Testis (tissue), 2 donors: ENCODE results near the gene NPAS1.

ENCODE experiments used
- POLR2A ChIP-seq: fragments of 450-650 bp; IDR thresholded peaks from one replicate; pipeline ENCODE4 v1.6.1; 2017; ENCODE audit warnings: antibody characterized with exemption, mild to moderate bottlenecking, moderate library complexity
- TF ChIP-seq, protein P1 (sequence below), 3 experiments: fragments of 450-650 bp in 2 of 3; fragments of 200-600 bp in 1 of 3; sonication (generic) in 1 of 3; IDR thresholded peaks; one replicate each; pipeline ENCODE4 v1.5.1; 2016 to 2019; ENCODE audit warnings: antibody characterized with exemption in 3 of 3, mild to moderate bottlenecking in 2 of 3, moderate library complexity in 1 of 3

DNA sequence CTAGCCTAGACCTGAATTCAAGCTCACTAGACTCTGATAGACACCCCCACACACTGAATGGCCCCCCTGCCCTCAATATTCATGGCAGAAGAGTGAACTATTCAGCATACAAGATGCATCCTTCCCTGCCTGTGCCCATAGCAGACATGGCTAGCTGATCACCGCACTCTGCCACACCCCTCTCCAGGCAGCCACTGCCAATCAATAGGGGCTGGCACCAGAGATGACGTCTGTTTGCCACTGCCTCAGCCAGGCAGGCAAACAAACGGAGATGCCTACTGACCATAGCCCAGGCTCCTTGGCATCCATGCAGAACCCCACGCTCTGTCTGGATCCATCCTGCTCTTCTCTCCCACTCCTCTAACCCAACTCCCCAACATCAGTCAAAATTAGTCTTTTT, 13.8 kb upstream of the NPAS1 start:
- TF ChIP-seq, protein P1, sequence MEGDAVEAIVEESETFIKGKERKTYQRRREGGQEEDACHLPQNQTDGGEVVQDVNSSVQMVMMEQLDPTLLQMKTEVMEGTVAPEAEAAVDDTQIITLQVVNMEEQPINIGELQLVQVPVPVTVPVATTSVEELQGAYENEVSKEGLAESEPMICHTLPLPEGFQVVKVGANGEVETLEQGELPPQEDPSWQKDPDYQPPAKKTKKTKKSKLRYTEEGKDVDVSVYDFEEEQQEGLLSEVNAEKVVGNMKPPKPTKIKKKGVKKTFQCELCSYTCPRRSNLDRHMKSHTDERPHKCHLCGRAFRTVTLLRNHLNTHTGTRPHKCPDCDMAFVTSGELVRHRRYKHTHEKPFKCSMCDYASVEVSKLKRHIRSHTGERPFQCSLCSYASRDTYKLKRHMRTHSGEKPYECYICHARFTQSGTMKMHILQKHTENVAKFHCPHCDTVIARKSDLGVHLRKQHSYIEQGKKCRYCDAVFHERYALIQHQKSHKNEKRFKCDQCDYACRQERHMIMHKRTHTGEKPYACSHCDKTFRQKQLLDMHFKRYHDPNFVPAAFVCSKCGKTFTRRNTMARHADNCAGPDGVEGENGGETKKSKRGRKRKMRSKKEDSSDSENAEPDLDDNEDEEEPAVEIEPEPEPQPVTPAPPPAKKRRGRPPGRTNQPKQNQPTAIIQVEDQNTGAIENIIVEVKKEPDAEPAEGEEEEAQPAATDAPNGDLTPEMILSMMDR (IDR thresholded peaks at IDR 0.05): no peak
- TF ChIP-seq POLR2A: no peak
